ENCODE measurements around the gene TRAPPC8.
"Not testable (repeated sequence)": the region's sequence is repeated elsewhere in the genome, so short reads cannot be mapped to it uniquely, and the experiment has no call there.

- TF ChIP-seq POLR2A, CTCF (IDR thresholded peaks at IDR 0.05): not testable (repeated sequence)
These were observed 116.1 kb downstream of the TRAPPC8 start for GRCh38 chr18:31826673-31827325.

All from esophagus squamous epithelium (tissue), 4 donors.